Loucy (cell line): ENCODE results near the gene TTLL1.
A peak's percentile ranks its signal among the peaks of the same experiment; 100 is the strongest.

Experiments
- H2AFZ ChIP-seq: fragments of 200-600 bp; sonication (generic); 2 replicates; pipeline ENCODE4 v1.6.0; 2016; ENCODE audit warnings: antibody characterized with exemption, mild to moderate bottlenecking, low read length, moderate library complexity
- H3F3A ChIP-seq: fragments of 200-600 bp; 2 replicates; pipeline ENCODE4 v1.6.0; 2016; ENCODE audit warnings: antibody characterized with exemption, low read depth, mild to moderate bottlenecking
- H3K27me3 ChIP-seq: fragments of 200-600 bp; sonication (generic); 2 replicates; pipeline ENCODE4 v1.6.1; 2014; ENCODE audit warnings: low read length, mild to moderate bottlenecking; ENCODE audit not compliant: insufficient read depth, poor library complexity, severe bottlenecking
- H3K36me3 ChIP-seq: fragments of 200-600 bp; sonication (generic); 2 replicates; pipeline ENCODE4 v1.6.1; 2016; ENCODE audit warnings: low read length; ENCODE audit not compliant: insufficient read depth
- H3K4me1 ChIP-seq: fragments of 200-600 bp; sonication (generic); 2 replicates; pipeline ENCODE4 v1.5.1; 2014; ENCODE audit warnings: low read length, mild to moderate bottlenecking; ENCODE audit not compliant: insufficient read depth, poor library complexity, severe bottlenecking
- H3K4me2 ChIP-seq: fragments of 200-600 bp; sonication (generic); 2 replicates; pipeline ENCODE4 v1.6.0; 2014; ENCODE audit warnings: antibody characterized with exemption, low read length, low read depth, mild to moderate bottlenecking; ENCODE audit not compliant: poor library complexity, severe bottlenecking
- H3K4me3 ChIP-seq: fragments of 200-600 bp; sonication (generic); 2 replicates; pipeline ENCODE4 v1.5.1; 2014; ENCODE audit warnings: low read length, mild to moderate bottlenecking, mixed read lengths; ENCODE audit not compliant: poor library complexity, severe bottlenecking
- H3K79me2 ChIP-seq: fragments of 200-600 bp; sonication (generic); 2 replicates; pipeline ENCODE4 v1.6.1; 2014; ENCODE audit warnings: low read length; ENCODE audit not compliant: insufficient read depth
- H3K9ac ChIP-seq: fragments of 200-600 bp; sonication (generic); 2 replicates; pipeline ENCODE4 v1.6.0; 2014; ENCODE audit warnings: mild to moderate bottlenecking, low read depth, low read length, moderate library complexity; ENCODE audit not compliant: poor library complexity, severe bottlenecking
- H3K9me2 ChIP-seq: fragments of 200-600 bp; sonication (generic); replicated peaks from 2 replicates; pipeline ENCODE4 v1.6.1; 2016; ENCODE audit warnings: low read depth, low read length, mixed read lengths
- H3K9me3 ChIP-seq: fragments of 200-600 bp; sonication (generic); 2 replicates; pipeline ENCODE4 v1.6.1; 2014; ENCODE audit warnings: mild to moderate bottlenecking, antibody characterized with exemption, low read length, low read depth; ENCODE audit not compliant: insufficient read depth
- H4K20me1 ChIP-seq: fragments of 200-600 bp; sonication (generic); 2 replicates; pipeline ENCODE4 v1.6.0; 2014; ENCODE audit warnings: antibody characterized with exemption, low read length, mild to moderate bottlenecking; ENCODE audit not compliant: insufficient read depth, poor library complexity, severe bottlenecking
- CTCF ChIP-seq: fragments of 200-600 bp; sonication (generic); conservative IDR thresholded peaks from 2 replicates; pipeline ENCODE4 v1.5.1; 2014; ENCODE audit warnings: mild to moderate bottlenecking, antibody characterized with exemption, low read length
- EZH2phosphoT487 ChIP-seq: fragments of 200-600 bp; IDR thresholded peaks from 2 replicates; pipeline ENCODE4 v1.6.1; 2018; ENCODE audit warnings: antibody characterized with exemption, mild to moderate bottlenecking, moderate library complexity, borderline replicate concordance

TTLL1 gene

GRCh38 chr22:43088984-43089717 lies at the start of gene TTLL1:
TTLL1 (minus strand) TSS chr22:43089391; CDS start chr22:43075586, 13,805 bp downstream.
- H3K27me3 ChIP-seq, result no peaks in the 10 kb centered on the region

GRCh38 chr22:43136801-43137200 lies 47.6 kb upstream of the TTLL1 start:
- peaks cover 15% of the 10 kb centered on the region; the same call in 1 of the 2 replicates for H3K36me3 ChIP-seq

More at GRCh38 chr22:43088984-43089717, at the start of gene TTLL1:
- Histone ChIP-seq H3F3A (no peaks in the 10 kb centered on the region), H3K4me1 (no peaks in the 10 kb centered on the region), H3K9ac (peak within 1 kb of the TSS; percentile 81), H4K20me1 (no peaks in the 10 kb centered on the region), H3K9me2 (no peaks in the 10 kb centered on the region), H3K79me2 (no peaks in the 10 kb centered on the region), H3K9me3 (no peaks in the 10 kb centered on the region), H2AFZ (peak within 1 kb of the TSS; percentile 90), H3K36me3 (no peaks in the 10 kb centered on the region), H3K4me2 (peak within 1 kb of the TSS; percentile 91), H3K4me3 (peak within 1 kb of the TSS; percentile 90)
- TF ChIP-seq EZH2phosphoT487, result no peak
- no peak for TF ChIP-seq CTCF

GRCh38 chr22:43136255-43136654 lies 47.1 kb upstream of the TTLL1 start:
- no peak for TF ChIP-seq EZH2phosphoT487
- peak; percentile 81 for TF ChIP-seq CTCF
- Histone ChIP-seq H3K36me3 (peaks cover 19% of the 10 kb centered on the region; the same call in 1 of the 2 replicates), H3K4me3 (no peak overlapping the region), H3K4me2 (no peak overlapping the region), H4K20me1 (no peaks in the 10 kb centered on the region), H3K9me3 (no peaks in the 10 kb centered on the region), H3K9ac (no peak overlapping the region), H3K79me2 (0 out of 2 replicates have a peak, but pooled peaks cover 12% of the 10 kb centered on the region), H3F3A (no peaks in the 10 kb centered on the region), H3K27me3 (no peaks in the 10 kb centered on the region), H3K4me1 (no peaks in the 10 kb centered on the region), H2AFZ (no peak overlapping the region), H3K9me2 (no peaks in the 10 kb centered on the region)

More at GRCh38 chr22:43136801-43137200, 47.6 kb upstream of the TTLL1 start:
- H2AFZ ChIP-seq, result no peak overlapping the region
- no peak overlapping the region for H3K4me3 ChIP-seq
- H3F3A ChIP-seq, result no peaks in the 10 kb centered on the region
- no peaks in the 10 kb centered on the region for H4K20me1 ChIP-seq
- no peaks in the 10 kb centered on the region for H3K9me3 ChIP-seq
- TF ChIP-seq CTCF, result no peak
- TF ChIP-seq EZH2phosphoT487, result no peak
- H3K9ac ChIP-seq, result no peak overlapping the region
- H3K4me2 ChIP-seq, result no peak overlapping the region
- H3K79me2 ChIP-seq, result peaks cover 16% of the 10 kb centered on the region
- no peaks in the 10 kb centered on the region for H3K9me2 ChIP-seq
- peaks cover 2% of the 10 kb centered on the region for H3K4me1 ChIP-seq
- no peaks in the 10 kb centered on the region for H3K27me3 ChIP-seq
